HCT116 (cell line): ENCODE results near the gene PTPN13. TPM values are rescaled to one million over a fixed set of nuclear protein-coding genes. Genes with fewer than 3 reads are reported as not detected.

Source experiments
- ATAC-seq: fragments of 200-7000 bp; cut with Tn5 transposase; 2 replicates; pipeline ENCODE4 v1.9.1; 2020; ENCODE audit warnings: mild to moderate bottlenecking, moderate library complexity
- BruUV-seq: library from RNA; stranded (reverse); fragments of 400-500 nt; replicated peaks from 2 replicates; lab custom pipeline; 2021; lab: Mats Ljungman, UMichigan
- CTCF ChIA-PET: fragments of 300-600 bp; sonication (Branson Sonifier 250); formaldehyde crosslinking; loops from one replicate; lab custom pipeline; 2021; ENCODE audit warnings: antibody characterized with exemption; lab: Charles Lee
- POLR2A ChIA-PET: fragments of 300-600, 350-600 bp; sonication (Branson Sonifier 250); formaldehyde crosslinking; loops from one replicate; lab custom pipeline; 2021; ENCODE audit warnings: antibody characterized with exemption; lab: Charles Lee
- RAD21 ChIA-PET, 2 experiments: fragments of 300-600 bp; sonication (Branson Sonifier 250); formaldehyde crosslinking; loops; one replicate each; lab custom pipeline; 2023; ENCODE audit warnings: low total read pairs in 2 of 2; ENCODE audit not compliant: uncharacterized antibody in 2 of 2, unreplicated experiment in 2 of 2, low non-redundant PET in 1 of 2; lab: Charles Lee
- DNase-seq: peaks from one replicate; pipeline ENCODE4 v3.0.0-alpha.2; 2010; ENCODE audit warnings: low read depth, low spot score
- H2AFZ ChIP-seq: fragments of 200-600 bp; shearing (Covaris generic), sonication (generic); 2 replicates; pipeline ENCODE4 v1.6.1; 2017; ENCODE audit warnings: low read depth, mixed run types, mixed read lengths, antibody characterized with exemption, low read length; ENCODE audit not compliant: poor library complexity, severe bottlenecking
- H3K27ac ChIP-seq: 2 replicates; pipeline ENCODE4 v1.5.1; 2012; ENCODE audit warnings: low read depth, low read length
- H3K27me3 ChIP-seq: fragments of 200-600 bp; sonication (generic); 2 replicates; pipeline ENCODE4 v1.6.1; 2016; ENCODE audit warnings: mixed run types, low read length, mixed read lengths; ENCODE audit not compliant: insufficient read depth
- H3K36me3 ChIP-seq, 2 experiments: fragments of 200-500 bp in 1 of 2; fragments of 200-600 bp in 1 of 2; sonication (Bioruptor generic) in 1 of 2; sonication (generic) in 1 of 2; 2 replicates each; pipeline versions ENCODE4 v1.5.1 to v1.6.1; 2014 to 2016; ENCODE audit warnings: low read length in 2 of 2, inconsistent platforms in 1 of 2, mixed read lengths in 1 of 2, mixed run types in 1 of 2; ENCODE audit not compliant: insufficient read depth in 2 of 2, control insufficient read depth in 1 of 2
- H3K4me1 ChIP-seq, 2 experiments: fragments of 200-600 bp in 1 of 2; sonication (generic) in 1 of 2; 2 replicates each; pipeline versions ENCODE4 v1.5.1 to v1.6.1; 2012 to 2017; ENCODE audit warnings: low read length in 2 of 2, inconsistent platforms in 1 of 2, mild to moderate bottlenecking in 1 of 2, mixed read lengths in 1 of 2, mixed run types in 1 of 2, moderate library complexity in 1 of 2; ENCODE audit not compliant: insufficient read depth in 2 of 2, control insufficient read depth in 1 of 2
- H3K4me2 ChIP-seq: fragments of 200-600 bp; sonication (generic); 2 replicates; pipeline ENCODE4 v1.6.1; 2017; ENCODE audit warnings: mixed run types, low read length, mixed read lengths
- H3K4me3 ChIP-seq, 2 experiments: fragments of 200-600 bp in 1 of 2; sonication (generic) in 1 of 2; replicated peaks in 1 of 2; 2 replicates each; pipeline ENCODE4 v1.5.1; 2011 to 2016; ENCODE audit warnings: low read length in 2 of 2, control low read depth in 1 of 2, low read depth in 1 of 2, mild to moderate bottlenecking in 1 of 2, mixed read lengths in 1 of 2, mixed run types in 1 of 2
- H3K79me2 ChIP-seq: fragments of 200-600 bp; sonication (generic); 2 replicates; pipeline ENCODE4 v1.6.1; 2017; ENCODE audit warnings: mild to moderate bottlenecking, mixed run types, low read length, moderate library complexity, mixed read lengths; ENCODE audit not compliant: insufficient read depth
- H3K9ac ChIP-seq: fragments of 200-600 bp; sonication (generic); 2 replicates; pipeline ENCODE4 v1.6.1; 2016; ENCODE audit warnings: low read length, mixed read lengths
- H3K9me2 ChIP-seq: fragments of 200-600 bp; sonication (generic), shearing (Covaris generic); 2 replicates; pipeline ENCODE4 v1.6.1; 2017; ENCODE audit warnings: mixed run types, mild to moderate bottlenecking, moderate library complexity; ENCODE audit not compliant: insufficient read depth
- H3K9me3 ChIP-seq, 2 experiments: fragments of 200-500 bp in 1 of 2; fragments of 200-600 bp in 1 of 2; sonication (Bioruptor generic) in 1 of 2; sonication (generic) in 1 of 2; 2 replicates each; pipeline ENCODE4 v1.6.1; 2014 to 2017; ENCODE audit warnings: low read length in 2 of 2, mixed read lengths in 2 of 2, inconsistent platforms in 1 of 2, low read depth in 1 of 2, mild to moderate bottlenecking in 1 of 2, mixed run types in 1 of 2, moderate library complexity in 1 of 2; ENCODE audit not compliant: control insufficient read depth in 1 of 2, insufficient read depth in 1 of 2
- H4K20me1 ChIP-seq: fragments of 200-600 bp; sonication (generic), shearing (Covaris generic); 2 replicates; pipeline ENCODE4 v1.6.1; 2017; ENCODE audit warnings: mixed run types, mild to moderate bottlenecking, moderate library complexity; ENCODE audit not compliant: insufficient read depth
- EZH2 ChIP-seq: fragments of 200-600 bp; sonication (generic); IDR thresholded peaks from 2 replicates; pipeline ENCODE4 v1.6.1; 2017; ENCODE audit warnings: antibody characterized with exemption, mixed run types
- EZH2phosphoT487 ChIP-seq: fragments of 200-600 bp; IDR thresholded peaks from 2 replicates; pipeline ENCODE4 v1.6.1; 2018; ENCODE audit warnings: antibody characterized with exemption, borderline replicate concordance
- FOSL1 ChIP-seq: IDR thresholded peaks from 2 replicates; pipeline ENCODE4 v1.6.1; 2012; ENCODE audit warnings: low read depth
- POLR2A ChIP-seq: IDR thresholded peaks from 2 replicates; pipeline ENCODE4 v1.7.0; 2011; ENCODE audit warnings: borderline replicate concordance; ENCODE audit not compliant: insufficient read depth, insufficient read length; ENCODE audit errors: extremely low read depth
- intact Hi-C: fragments of 100-400 bp; cut with micrococcal nuclease; formaldehyde crosslinking; loops from 2 replicates; pipeline ENCODE4 v1.10.0; 2022
- total RNA-seq: library from RNA; stranded (reverse); gene quantifications from one replicate; pipeline ENCODE4 v1.2.1, GENCODE V29; 2021; ENCODE audit not compliant: unreplicated experiment
- TF ChIP-seq, protein P1 (sequence below), 3 experiments: fragments of 200-600 bp in 1 of 3; sonication (generic) in 1 of 3; IDR thresholded peaks in 2 of 3; conservative IDR thresholded peaks in 1 of 3; 2 replicates each; pipeline ENCODE4 v1.5.1; 2012 to 2017; ENCODE audit warnings: low read depth in 2 of 3, low read length in 2 of 3, antibody characterized with exemption in 1 of 3, borderline replicate concordance in 1 of 3, control low read depth in 1 of 3, mild to moderate bottlenecking in 1 of 3, mixed read lengths in 1 of 3, mixed run types in 1 of 3, moderate library complexity in 1 of 3; ENCODE audit not compliant: insufficient read depth in 1 of 3

PTPN13 gene
- total RNA-seq, 1 experiment from 2014 or later: 14.6 TPM

DNA sequence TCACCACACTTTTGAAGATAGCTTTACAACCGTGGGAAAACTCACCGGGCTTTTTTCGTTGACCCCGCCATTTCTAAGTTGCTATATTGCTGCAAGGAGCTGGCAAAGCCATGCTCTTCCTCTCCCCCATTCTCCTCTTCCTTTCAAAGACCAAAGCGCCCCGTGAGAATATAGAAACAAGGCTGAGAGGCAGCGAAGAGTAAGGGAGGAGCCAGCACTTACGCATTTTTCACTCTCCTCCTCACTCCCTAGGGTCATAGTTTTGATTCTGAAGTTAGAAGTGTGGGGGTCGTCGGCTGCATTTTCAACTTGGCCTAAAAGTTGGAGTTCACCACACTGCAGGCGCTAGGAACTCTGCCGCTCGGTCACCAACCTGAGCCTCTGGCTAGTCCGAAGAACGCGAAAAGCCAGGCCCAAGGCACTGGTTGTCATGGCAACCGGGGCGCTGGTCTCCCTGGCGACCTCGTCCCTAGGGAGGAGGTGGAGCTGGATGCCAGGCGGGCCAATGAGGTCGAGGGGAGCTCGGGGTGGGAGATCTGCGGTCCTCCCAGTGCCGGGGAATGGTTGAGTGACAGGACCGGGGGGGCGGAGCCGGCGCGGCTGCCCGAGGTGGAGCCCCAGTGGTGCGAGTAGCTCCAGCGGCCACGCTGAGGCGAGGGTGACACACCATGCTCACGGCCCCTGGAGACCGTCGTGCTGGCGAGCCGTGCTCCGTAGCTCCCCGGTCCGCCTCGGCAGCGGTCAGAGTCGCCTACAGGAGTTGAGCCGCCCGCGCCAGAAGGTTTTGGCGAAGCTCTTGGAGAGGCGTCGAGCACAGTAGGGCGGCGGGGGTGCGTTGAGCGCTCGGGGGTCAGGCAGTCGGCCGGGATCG, at the start of gene PTPN13 (continued):
- TF ChIP-seq, protein P1, sequence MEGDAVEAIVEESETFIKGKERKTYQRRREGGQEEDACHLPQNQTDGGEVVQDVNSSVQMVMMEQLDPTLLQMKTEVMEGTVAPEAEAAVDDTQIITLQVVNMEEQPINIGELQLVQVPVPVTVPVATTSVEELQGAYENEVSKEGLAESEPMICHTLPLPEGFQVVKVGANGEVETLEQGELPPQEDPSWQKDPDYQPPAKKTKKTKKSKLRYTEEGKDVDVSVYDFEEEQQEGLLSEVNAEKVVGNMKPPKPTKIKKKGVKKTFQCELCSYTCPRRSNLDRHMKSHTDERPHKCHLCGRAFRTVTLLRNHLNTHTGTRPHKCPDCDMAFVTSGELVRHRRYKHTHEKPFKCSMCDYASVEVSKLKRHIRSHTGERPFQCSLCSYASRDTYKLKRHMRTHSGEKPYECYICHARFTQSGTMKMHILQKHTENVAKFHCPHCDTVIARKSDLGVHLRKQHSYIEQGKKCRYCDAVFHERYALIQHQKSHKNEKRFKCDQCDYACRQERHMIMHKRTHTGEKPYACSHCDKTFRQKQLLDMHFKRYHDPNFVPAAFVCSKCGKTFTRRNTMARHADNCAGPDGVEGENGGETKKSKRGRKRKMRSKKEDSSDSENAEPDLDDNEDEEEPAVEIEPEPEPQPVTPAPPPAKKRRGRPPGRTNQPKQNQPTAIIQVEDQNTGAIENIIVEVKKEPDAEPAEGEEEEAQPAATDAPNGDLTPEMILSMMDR (IDR thresholded peaks at IDR 0.05 in 2 of 3, conservative IDR thresholded peaks at IDR 0.05 in 1 of 3; ENCODE audit: borderline replicate concordance in 1 of 3, insufficient read depth in 1 of 3, low read depth in 2 of 3, low read length in 2 of 3): no peak
- TF ChIP-seq POLR2A (peak; percentile 71), EZH2 (no peak)

DNA sequence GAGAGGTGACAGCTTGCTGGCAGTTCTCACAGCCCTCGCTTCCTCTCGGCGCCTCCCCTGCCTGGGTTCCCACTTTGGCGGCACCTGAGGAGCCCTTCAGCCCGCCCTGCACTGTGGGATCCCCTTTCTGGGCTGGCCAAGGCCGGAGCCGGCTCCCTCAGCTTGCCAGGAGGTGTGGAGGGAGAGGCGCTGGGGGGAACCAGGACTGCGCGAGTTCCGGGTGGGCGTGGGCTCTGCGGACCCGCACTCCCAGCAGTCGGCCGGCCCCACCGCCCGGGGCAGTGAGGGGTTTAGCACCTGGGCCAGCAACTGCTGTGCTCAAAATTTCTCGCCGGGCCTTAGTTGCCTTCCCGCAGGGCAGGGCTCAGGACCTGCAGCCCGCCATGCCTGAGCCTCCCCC, 47.0 kb upstream of the PTPN13 start:
- Histone ChIP-seq H3K9ac (no peak overlapping the region), H3K9me3 (no peaks in the 10 kb centered on the region), H3K36me3 (no peaks in the 10 kb centered on the region), H3K4me3 (no peak overlapping the region), H3K27me3 (no peaks in the 10 kb centered on the region), H2AFZ (no peak overlapping the region), H3K79me2 (no peaks in the 10 kb centered on the region), H3K9me2 (no peaks in the 10 kb centered on the region), H3K27ac (no peak overlapping the region), H3K4me2 (no peak overlapping the region), H4K20me1 (no peaks in the 10 kb centered on the region), H3K4me1 (no peaks in the 10 kb centered on the region)
- CTCF ChIA-PET: no interaction called here
- RAD21 ChIA-PET: no interaction called here
- POLR2A ChIA-PET: no interaction called here
- BruUV-seq: no TSS peak
- intact Hi-C loops: no loop called here
- ATAC-seq (no peak), DNase-seq (no peak)
- TF ChIP-seq EZH2phosphoT487 (no peak), FOSL1 (no peak)
